NT2/D1 (cell line): Measurements from ENCODE around the gene B3GLCT.

Source experiments
- SUZ12 ChIP-seq: IDR thresholded peaks from 2 replicates; pipeline ENCODE4 v1.6.1; 2011; ENCODE audit not compliant: insufficient read length, insufficient read depth; ENCODE audit errors: extremely low read depth
- YY1 ChIP-seq: IDR thresholded peaks from 2 replicates; pipeline ENCODE4 v1.6.1; 2011; ENCODE audit not compliant: insufficient read length, insufficient read depth

- TF ChIP-seq YY1 = no peak
- TF ChIP-seq SUZ12 = no peak
Measured at GRCh38 chr13:31184451-31184850, 15.3 kb upstream of the B3GLCT start.
